Suprapubic skin (tissue), 4 donors: ENCODE results near the gene STAC2. TPM values are rescaled to one million over a fixed set of nuclear protein-coding genes. Genes with fewer than 3 reads are reported as not detected.
A peak's percentile ranks its signal among the peaks of the same experiment; 100 is the strongest.

Experiments used
- DNase-seq, 2 donors: peaks; one replicate each; pipeline ENCODE4 v3.0.0-alpha.2; 2019; ENCODE audit warnings: low spot score in 2 of 2
- H3K27ac ChIP-seq: fragments of 200-600 bp; sonication (generic); one replicate; pipeline ENCODE4 v1.5.1; 2019
- H3K27me3 ChIP-seq: fragments of 200-600 bp; sonication (generic); one replicate; pipeline ENCODE4 v1.5.1; 2019
- H3K36me3 ChIP-seq: fragments of 200-600 bp; sonication (generic); one replicate; pipeline ENCODE4 v1.5.1; 2019
- H3K4me1 ChIP-seq: fragments of 200-600 bp; sonication (generic); one replicate; pipeline ENCODE4 v1.5.1; 2019
- H3K4me3 ChIP-seq: fragments of 200-600 bp; sonication (generic); one replicate; pipeline ENCODE4 v1.5.1; 2019; ENCODE audit warnings: mild to moderate bottlenecking
- H3K9me3 ChIP-seq: fragments of 200-600 bp; sonication (generic); one replicate; pipeline ENCODE4 v1.5.1; 2019
- CTCF ChIP-seq, 2 donors: fragments of 200-600 bp in 1 of 2; fragments of 450-650 bp in 1 of 2; sonication (generic) in 1 of 2; IDR thresholded peaks; one replicate each; pipeline ENCODE4 v1.5.1; 2016 to 2019; ENCODE audit warnings: antibody characterized with exemption in 2 of 2, mild to moderate bottlenecking in 1 of 2, moderate library complexity in 1 of 2
- EP300 ChIP-seq: sonication (generic); formaldehyde crosslinking; IDR thresholded peaks from one replicate; pipeline ENCODE4 v1.6.1; 2017; ENCODE audit warnings: antibody characterized with exemption
- POLR2A ChIP-seq, 2 donors: fragments of 450-650 bp; IDR thresholded peaks; one replicate each; pipeline ENCODE4 v1.6.1; 2017; ENCODE audit warnings: antibody characterized with exemption in 2 of 2, mild to moderate bottlenecking in 2 of 2, moderate library complexity in 2 of 2
- POLR2AphosphoS5 ChIP-seq, 3 donors: sonication (generic); formaldehyde crosslinking; IDR thresholded peaks; one replicate each; pipeline ENCODE4 v1.6.1; 2017; ENCODE audit warnings: antibody characterized with exemption in 3 of 3
- WGBS: methylation state at CpG from one replicate; pipeline ENCODE4 v1.1.5; 2018; 5-methylcytosine and 5-hydroxymethylcytosine counted together
- total RNA-seq, 4 donors: library from RNA; depleted of rRNA; stranded (reverse); fragments of >200 nt; gene quantifications; one replicate each; pipeline ENCODE4 v1.1.0, GENCODE V29; 2016

Gene STAC2
- total RNA-seq, 4 donors from 2014 or later: 10.9 to 26.4 (median 16.5) TPM

GRCh38 chr17:39183045-39183444 is 42.7 kb downstream of the STAC2 start:
- no peak for DNase-seq
- no peak for TF ChIP-seq CTCF (IDR thresholded peaks at IDR 0.05)
- no peak for TF ChIP-seq EP300
- no peak for TF ChIP-seq POLR2AphosphoS5 (IDR thresholded peaks at IDR 0.05)
- TF ChIP-seq POLR2A (IDR thresholded peaks at IDR 0.05): no peak
- H3K4me1 ChIP-seq: peaks cover 9% of the 10 kb centered on the region
- no peak overlapping the region for H3K27ac ChIP-seq
- H3K27me3 ChIP-seq: no peaks in the 10 kb centered on the region
- H3K36me3 ChIP-seq: peaks cover 68% of the 10 kb centered on the region
- no peaks in the 10 kb centered on the region for H3K9me3 ChIP-seq
- no peak overlapping the region for H3K4me3 ChIP-seq
- WGBS: 88% methylated on average over 5 of the region's 5 CpGs

DNA sequence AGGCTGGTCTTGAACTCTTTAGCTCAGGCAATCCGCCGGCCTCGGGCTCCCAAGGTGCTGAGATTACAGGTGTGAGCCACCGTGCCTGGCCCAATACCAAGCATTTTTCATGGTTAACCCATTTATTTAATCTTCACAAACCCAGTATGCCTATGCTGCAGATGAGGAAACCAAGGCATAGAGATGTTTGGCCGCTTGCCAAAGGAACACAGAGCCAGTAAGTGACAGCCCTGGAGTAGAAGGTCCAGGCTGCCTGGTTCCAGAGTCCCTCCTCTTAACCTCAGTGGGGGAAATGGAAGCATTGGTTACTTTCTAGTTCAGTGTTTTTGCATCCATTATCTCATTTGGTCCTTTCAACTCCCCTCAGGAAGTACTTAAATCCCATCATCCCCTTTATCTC is 44.4 kb downstream of the STAC2 start:
- H3K27me3 ChIP-seq: no peaks in the 10 kb centered on the region
- peaks cover 67% of the 10 kb centered on the region for H3K36me3 ChIP-seq
- no peak for DNase-seq

DNA sequence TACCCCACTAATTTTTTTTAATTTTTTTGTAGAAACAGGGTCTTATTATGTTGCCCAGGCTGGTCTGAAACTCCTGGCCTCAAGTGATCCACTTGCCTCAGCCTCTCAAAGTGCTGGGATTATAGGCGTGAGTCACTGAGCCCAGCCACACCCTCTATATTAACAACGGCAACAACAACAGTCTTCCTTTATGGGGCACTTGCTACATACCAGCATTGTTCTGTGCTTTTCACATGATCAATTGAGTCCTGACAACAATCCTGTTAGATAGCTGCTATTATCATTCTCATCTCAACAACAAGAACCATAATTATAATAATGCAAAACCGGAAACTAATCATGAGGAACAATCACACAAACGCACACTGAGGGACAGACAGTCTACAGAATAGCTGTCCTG is 47.2 kb downstream of the STAC2 start:
- Histone ChIP-seq H3K36me3 (peaks cover 42% of the 10 kb centered on the region), H3K27ac (peak overlapping the region; percentile 59), H3K4me3 (no peak overlapping the region), H3K9me3 (no peaks in the 10 kb centered on the region), H3K4me1 (peaks cover 11% of the 10 kb centered on the region), H3K27me3 (no peaks in the 10 kb centered on the region)
- DNase-seq: no peak
- WGBS: 46% methylated on average over 4 of the region's 4 CpGs
- no peak for TF ChIP-seq EP300
- no peak for TF ChIP-seq CTCF (IDR thresholded peaks at IDR 0.05)
- TF ChIP-seq POLR2A (IDR thresholded peaks at IDR 0.05): no peak
- no peak for TF ChIP-seq POLR2AphosphoS5 (IDR thresholded peaks at IDR 0.05)

More for the DNA sequence above, 44.4 kb downstream of the STAC2 start:
- WGBS: 87% methylated on average over 5 of the region's 5 CpGs
- no peak for TF ChIP-seq POLR2A (IDR thresholded peaks at IDR 0.05)
- TF ChIP-seq POLR2AphosphoS5 (IDR thresholded peaks at IDR 0.05): no peak
- no peak for TF ChIP-seq EP300
- no peak for TF ChIP-seq CTCF (IDR thresholded peaks at IDR 0.05)
- Histone ChIP-seq H3K27ac (no peak overlapping the region), H3K9me3 (no peaks in the 10 kb centered on the region), H3K4me1 (peaks cover 11% of the 10 kb centered on the region), H3K4me3 (no peak overlapping the region)

- no peak for DNase-seq
- peaks cover 34% of the 10 kb centered on the region for H3K36me3 ChIP-seq
- WGBS: 85% methylated on average over 11 of the region's 12 CpGs
Measured at GRCh38 chr17:39177256-39177655, 48.5 kb downstream of the STAC2 start.

DNA sequence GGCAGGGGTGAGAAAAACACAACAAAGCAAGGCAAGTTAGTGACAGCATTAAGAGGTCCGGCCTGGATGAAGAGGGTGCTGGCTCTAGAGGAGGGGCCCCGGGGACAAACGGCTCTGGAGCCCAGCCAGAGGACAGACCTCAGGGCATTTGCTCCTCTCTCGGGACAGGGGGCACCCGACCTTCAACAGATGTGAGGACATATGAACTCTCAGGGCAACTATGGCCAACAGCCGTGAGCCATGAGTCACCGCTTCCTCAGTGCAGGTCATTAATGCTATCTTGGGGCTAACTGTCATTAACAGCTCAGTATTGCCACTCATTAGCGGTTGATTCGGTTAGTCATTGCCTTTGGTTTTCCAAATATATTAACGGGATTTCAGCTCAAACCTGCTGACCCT is 50.1 kb downstream of the STAC2 start:
- WGBS: 87% methylated on average over 3 of the region's 10 CpGs
- Histone ChIP-seq H3K36me3 (peaks cover 23% of the 10 kb centered on the region), H3K4me1 (peaks cover 11% of the 10 kb centered on the region), H3K27me3 (no peaks in the 10 kb centered on the region), H3K9me3 (no peaks in the 10 kb centered on the region), H3K4me3 (no peak overlapping the region), H3K27ac (no peak overlapping the region)
- DNase-seq: no peak
- TF ChIP-seq POLR2A (IDR thresholded peaks at IDR 0.05): no peak
- no peak for TF ChIP-seq EP300
- no peak for TF ChIP-seq CTCF (IDR thresholded peaks at IDR 0.05)
- no peak for TF ChIP-seq POLR2AphosphoS5 (IDR thresholded peaks at IDR 0.05)

More at GRCh38 chr17:39177256-39177655, 48.5 kb downstream of the STAC2 start:
- H3K9me3 ChIP-seq: no peaks in the 10 kb centered on the region
- TF ChIP-seq CTCF (IDR thresholded peaks at IDR 0.05) (no peak), POLR2AphosphoS5 (IDR thresholded peaks at IDR 0.05) (no peak), POLR2A (IDR thresholded peaks at IDR 0.05) (no peak), EP300 (no peak)
- no peaks in the 10 kb centered on the region for H3K27me3 ChIP-seq
- H3K27ac ChIP-seq: no peak overlapping the region
- no peak overlapping the region for H3K4me3 ChIP-seq
- peaks cover 11% of the 10 kb centered on the region for H3K4me1 ChIP-seq
